Mesothelial cell of epicardium (in vitro differentiated cells): ENCODE measurements around the gene RIN3. TPM values are rescaled to one million over a fixed set of nuclear protein-coding genes. Genes with fewer than 3 reads are reported as not detected.

Experiments used
- DNase-seq, 2 experiments: peaks; one replicate each; pipeline ENCODE4 v3.0.0; 2021; ENCODE audit warnings: low spot score in 2 of 2; ENCODE audit not compliant: unreplicated experiment in 2 of 2
- H3K27ac Mint-ChIP-seq: 2 replicates; pipeline ENCODE4 v1.8.0; 2021; ENCODE audit warnings: mixed read lengths
- H3K27me3 Mint-ChIP-seq: 2 replicates; pipeline ENCODE4 v1.8.0; 2021; ENCODE audit warnings: low read depth, mixed read lengths
- H3K36me3 Mint-ChIP-seq: 2 replicates; pipeline ENCODE4 v1.8.0; 2021; ENCODE audit warnings: mixed read lengths
- H3K4me1 Mint-ChIP-seq: 2 replicates; pipeline ENCODE4 v1.8.0; 2021; ENCODE audit warnings: mixed read lengths
- H3K4me3 Mint-ChIP-seq: 2 replicates; pipeline ENCODE4 v1.8.0; 2021; ENCODE audit warnings: mild to moderate bottlenecking, moderate library complexity, mixed read lengths
- H3K9me3 Mint-ChIP-seq: 2 replicates; pipeline ENCODE4 v1.8.0; 2021; ENCODE audit warnings: mixed read lengths
- CTCF ChIP-seq: fragments of 200-600 bp; sonication (generic); IDR thresholded peaks from one replicate; pipeline ENCODE4 v1.5.0; 2021; ENCODE audit warnings: antibody characterized with exemption; ENCODE audit not compliant: unreplicated experiment
- total RNA-seq: library from RNA; stranded (reverse); gene quantifications from 3 replicates; pipeline ENCODE4 v1.2.1, GENCODE V29; 2021

Gene RIN3
- total RNA-seq, 1 donor from 2014 or later = 19.9 TPM

- Mint-ChIP-seq H3K4me1 (no peaks in the 10 kb centered on the region), H3K36me3 (no peaks in the 10 kb centered on the region), H3K9me3 (peaks cover 11% of the 10 kb centered on the region), H3K27ac (no peak overlapping the region), H3K4me3 (no peak overlapping the region), H3K27me3 (no peaks in the 10 kb centered on the region)
- DNase-seq = no peak
- TF ChIP-seq CTCF = no peak
These were observed 32.2 kb upstream of the RIN3 start for GRCh38 chr14:92481386-92481785.

- no peak for TF ChIP-seq CTCF
- Mint-ChIP-seq H3K36me3 (no peaks in the 10 kb centered on the region), H3K27me3 (no peaks in the 10 kb centered on the region), H3K4me3 (no peak overlapping the region), H3K27ac (no peak overlapping the region), H3K9me3 (peaks cover 11% of the 10 kb centered on the region), H3K4me1 (no peaks in the 10 kb centered on the region)
- peak in 1 of 2 experiments; percentile 14 for DNase-seq
These were observed 31.6 kb upstream of the RIN3 start for GRCh38 chr14:92481811-92482555.

GRCh38 chr14:92482621-92483319, 30.8 kb upstream of the RIN3 start:
- H3K4me3 Mint-ChIP-seq = no peak overlapping the region
- no peaks in the 10 kb centered on the region for H3K4me1 Mint-ChIP-seq
- no peak overlapping the region for H3K27ac Mint-ChIP-seq
- H3K9me3 Mint-ChIP-seq = peaks cover 11% of the 10 kb centered on the region
- no peak for TF ChIP-seq CTCF
- no peaks in the 10 kb centered on the region for H3K27me3 Mint-ChIP-seq
- peak in 1 of 2 experiments; percentile 24 for DNase-seq
- H3K36me3 Mint-ChIP-seq = no peaks in the 10 kb centered on the region

GRCh38 chr14:92484132-92484823, 29.3 kb upstream of the RIN3 start:
- no peaks in the 10 kb centered on the region for H3K9me3 Mint-ChIP-seq
- DNase-seq = peak in 1 of 2 experiments; percentile 25
- TF ChIP-seq CTCF = no peak
- no peak overlapping the region for H3K27ac Mint-ChIP-seq
- H3K4me3 Mint-ChIP-seq = no peak overlapping the region
- no peaks in the 10 kb centered on the region for H3K4me1 Mint-ChIP-seq
- no peaks in the 10 kb centered on the region for H3K36me3 Mint-ChIP-seq
- H3K27me3 Mint-ChIP-seq = no peaks in the 10 kb centered on the region

GRCh38 chr14:92486881-92487280, 26.7 kb upstream of the RIN3 start:
- no peak overlapping the region for H3K4me3 Mint-ChIP-seq
- DNase-seq = no peak
- H3K27me3 Mint-ChIP-seq = no peaks in the 10 kb centered on the region
- no peaks in the 10 kb centered on the region for H3K9me3 Mint-ChIP-seq
- no peak overlapping the region for H3K27ac Mint-ChIP-seq
- TF ChIP-seq CTCF = no peak
- no peaks in the 10 kb centered on the region for H3K36me3 Mint-ChIP-seq
- H3K4me1 Mint-ChIP-seq = no peaks in the 10 kb centered on the region
